IMR-90 (cell line): ENCODE results near the gene ORC6. TPM values are rescaled to one million over a fixed set of nuclear protein-coding genes. Genes with fewer than 3 reads are reported as not detected.

Experiments used
- ATAC-seq: fragments of 200-7000 bp; cut with Tn5 transposase; 2 replicates; pipeline ENCODE4 v1.9.1; 2020; ENCODE audit warnings: low read depth, mild to moderate bottlenecking, moderate library complexity
- BruUV-seq: library from RNA; stranded (reverse); fragments of 400-500 nt; replicated peaks from 2 replicates; lab custom pipeline; 2021; lab: Mats Ljungman, UMichigan
- CTCF ChIA-PET: fragments of 300-600 bp; formaldehyde crosslinking; extraction: SDS; loops from one replicate; lab custom pipeline; 2021; ENCODE audit warnings: antibody characterized with exemption; lab: Yijun Ruan, JAX
- POLR2A ChIA-PET: fragments of 300-600 bp; sonication (Branson Sonifier 250); formaldehyde crosslinking; loops from one replicate; lab custom pipeline; 2022; ENCODE audit warnings: antibody characterized with exemption; ENCODE audit not compliant: unreplicated experiment; lab: Charles Lee
- DNase-seq: peaks from one replicate; pipeline ENCODE4 v3.0.0; 2013
- H2AFZ ChIP-seq: replicated peaks from 2 replicates; pipeline ENCODE3; 2013; ENCODE audit warnings: low read length, mild to moderate bottlenecking; ENCODE audit not compliant: poor library complexity
- H2AK5ac ChIP-seq: 2 replicates; pipeline ENCODE4 v1.6.1; 2013; ENCODE audit warnings: low read depth, low read length, inconsistent platforms
- H2AK9ac ChIP-seq: replicated peaks from 2 replicates; pipeline ENCODE3; 2013; ENCODE audit warnings: mild to moderate bottlenecking, low read depth, low read length, moderate library complexity; ENCODE audit not compliant: poor library complexity
- H2BK120ac ChIP-seq: 2 replicates; pipeline ENCODE4 v1.6.1; 2013; ENCODE audit warnings: low read depth, low read length, inconsistent platforms
- H2BK15ac ChIP-seq: 3 replicates; pipeline ENCODE4 v1.6.1; 2013; ENCODE audit warnings: low read depth, low read length, inconsistent platforms
- H2BK20ac ChIP-seq: 2 replicates; pipeline ENCODE4 v1.6.1; 2013; ENCODE audit warnings: low read depth, mild to moderate bottlenecking, inconsistent platforms, low read length, moderate library complexity
- H2BK5ac ChIP-seq: 2 replicates; pipeline ENCODE4 v1.6.1; 2013; ENCODE audit warnings: mild to moderate bottlenecking, low read depth, low read length, inconsistent platforms; ENCODE audit not compliant: poor library complexity, severe bottlenecking
- H3K14ac ChIP-seq: replicated peaks from 2 replicates; pipeline ENCODE4 v1.6.1; 2013; ENCODE audit warnings: low read depth, low read length, inconsistent platforms
- H3K18ac ChIP-seq: 2 replicates; pipeline ENCODE4 v1.6.1; 2013; ENCODE audit warnings: low read depth, low read length, control low read depth
- H3K23ac ChIP-seq: 2 replicates; pipeline ENCODE4 v1.6.1; 2013; ENCODE audit warnings: low read depth, low read length, inconsistent platforms
- H3K27ac ChIP-seq: 2 replicates; pipeline ENCODE4 v1.5.1; 2013; ENCODE audit warnings: mild to moderate bottlenecking, control low read depth, low read length; ENCODE audit not compliant: insufficient read depth
- H3K27me3 ChIP-seq: 2 replicates; pipeline ENCODE4 v1.6.1; 2013; ENCODE audit warnings: low read length; ENCODE audit not compliant: control insufficient read depth, insufficient read depth
- H3K36me3 ChIP-seq: 2 replicates; pipeline ENCODE4 v1.6.1; 2013; ENCODE audit warnings: low read length, mixed read lengths; ENCODE audit not compliant: control insufficient read depth, insufficient read depth
- H3K4ac ChIP-seq: 2 replicates; pipeline ENCODE4 v1.6.1; 2013; ENCODE audit warnings: low read depth, low read length, inconsistent platforms
- H3K4me1 ChIP-seq: 2 replicates; pipeline ENCODE4 v1.6.1; 2013; ENCODE audit warnings: low read length, mixed read lengths; ENCODE audit not compliant: control insufficient read depth, insufficient read depth
- H3K4me2 ChIP-seq: 2 replicates; pipeline ENCODE4 v1.6.1; 2013; ENCODE audit warnings: low read depth, mild to moderate bottlenecking, control low read depth, low read length, moderate library complexity
- H3K4me3 ChIP-seq: 2 replicates; pipeline ENCODE4 v1.5.1; 2013; ENCODE audit warnings: low read depth, mild to moderate bottlenecking, control low read depth, low read length, moderate library complexity; ENCODE audit not compliant: insufficient read depth
- H3K56ac ChIP-seq: 2 replicates; pipeline ENCODE4 v1.6.1; 2013; ENCODE audit warnings: low read length, inconsistent platforms; ENCODE audit not compliant: insufficient read depth; ENCODE audit errors: extremely low read depth
- H3K79me1 ChIP-seq, 2 experiments: 2 replicates each; pipeline ENCODE4 v1.6.1; 2013; ENCODE audit warnings: low read length in 2 of 2, inconsistent platforms in 1 of 2, low read depth in 1 of 2
- H3K9ac ChIP-seq: 2 replicates; pipeline ENCODE4 v1.6.1; 2013; ENCODE audit warnings: low read depth, low read length, control low read depth
- H3K9me1 ChIP-seq: 2 replicates; pipeline ENCODE4 v1.6.1; 2013; ENCODE audit warnings: low read length, inconsistent platforms; ENCODE audit not compliant: insufficient read depth
- H3K9me3 ChIP-seq: 2 replicates; pipeline ENCODE4 v1.6.1; 2013; ENCODE audit warnings: low read length; ENCODE audit not compliant: control insufficient read depth, insufficient read depth
- H4K20me1 ChIP-seq: 2 replicates; pipeline ENCODE4 v1.6.1; 2013; ENCODE audit warnings: low read length, inconsistent platforms; ENCODE audit not compliant: insufficient read depth
- H4K5ac ChIP-seq: 2 replicates; pipeline ENCODE4 v1.6.1; 2013; ENCODE audit warnings: mild to moderate bottlenecking, low read depth, low read length, control low read depth
- H4K8ac ChIP-seq, 2 experiments: 2 replicates each; pipeline ENCODE4 v1.6.1; 2013; ENCODE audit warnings: low read depth in 2 of 2, low read length in 2 of 2, control low read depth in 1 of 2, inconsistent platforms in 1 of 2
- H4K91ac ChIP-seq: 2 replicates; pipeline ENCODE4 v1.6.1; 2013; ENCODE audit warnings: low read depth, low read length, inconsistent platforms; ENCODE audit not compliant: insufficient read depth
- CEBPB ChIP-seq: IDR thresholded peaks from 2 replicates; pipeline ENCODE4 v1.6.1; 2012; ENCODE audit warnings: low read depth, low read length, improper control_type of control experiment
- ELK1 ChIP-seq: fragments of 150-350 bp; IDR thresholded peaks from 2 replicates; pipeline ENCODE4 v1.6.1; 2016; ENCODE audit warnings: low read depth, mild to moderate bottlenecking, low read length, moderate library complexity, borderline replicate concordance
- MAZ ChIP-seq: IDR thresholded peaks from 2 replicates; pipeline ENCODE4 v1.6.1; 2012; ENCODE audit warnings: low read depth, mild to moderate bottlenecking, low read length, improper control_type of control experiment, moderate library complexity, borderline replicate concordance
- NFE2L2 ChIP-seq: fragments of 150-350 bp; IDR thresholded peaks from 2 replicates; pipeline ENCODE4 v1.6.1; 2016; ENCODE audit warnings: low read depth, mild to moderate bottlenecking, low read length
- POLR2A ChIP-seq: IDR thresholded peaks from 2 replicates; pipeline ENCODE4 v1.6.1; 2012; ENCODE audit warnings: mild to moderate bottlenecking, low read depth, low read length
- RCOR1 ChIP-seq: IDR thresholded peaks from 2 replicates; pipeline ENCODE4 v1.6.1; 2012; ENCODE audit warnings: mild to moderate bottlenecking, low read length, improper control_type of control experiment; ENCODE audit not compliant: insufficient replicate concordance
- RFX5 ChIP-seq: IDR thresholded peaks from 2 replicates; pipeline ENCODE4 v1.8.0; 2012; ENCODE audit warnings: low read depth, mild to moderate bottlenecking, low read length, moderate library complexity
- SMC3 ChIP-seq: fragments of 150-350 bp; IDR thresholded peaks from 2 replicates; pipeline ENCODE4 v1.6.1; 2016; ENCODE audit warnings: low read depth, mild to moderate bottlenecking, antibody characterized with exemption, low read length, moderate library complexity
- WGBS, 2 experiments: methylation state at CpG; one replicate each; pipeline versions ENCODE4 v1.1.5 to v1.1.7; 2013; ENCODE audit warnings: missing lambda C conversion rate in 2 of 2; ENCODE audit not compliant: insufficient read length in 1 of 2; ENCODE audit errors: extremely low coverage in 2 of 2; 5-methylcytosine and 5-hydroxymethylcytosine counted together
- dilution Hi-C: fragments of 300-500 bp; cut with HindIII; formaldehyde crosslinking; loops from one replicate; pipeline ENCODE4 v1.14.3; 2018; ENCODE audit warnings: low sequenced_read_pairs; ENCODE audit not compliant: unreplicated experiment
- in situ Hi-C: fragments of 300-500 bp; cut with MboI; formaldehyde crosslinking; loops from 3 replicates; pipeline ENCODE4 v1.14.3; 2019; ENCODE audit warnings: low sequenced_read_pairs, inconsistent platforms, mixed read lengths
- intact Hi-C: fragments of 100-400 bp; cut with micrococcal nuclease; formaldehyde crosslinking; loops from 2 replicates; pipeline ENCODE4 v1.10.0; 2022
- polyA plus RNA-seq, 3 experiments: library from polyadenylated mRNA; depleted of rRNA; stranded (reverse); fragments of >200 nt; gene quantifications; 2 replicates each; pipeline ENCODE4 v1.2.3, GENCODE V29; 2012; ENCODE audit warnings: low replicate concordance in 1 of 3
- total RNA-seq: library from RNA; depleted of rRNA; stranded (reverse); fragments of >200 nt; gene quantifications from 2 replicates; pipeline ENCODE4 v1.2.3, GENCODE V29; 2012
- TF ChIP-seq, protein P1 (sequence below): fragments of 150-350 bp; IDR thresholded peaks from 2 replicates; pipeline ENCODE4 v1.6.1; 2017; ENCODE audit warnings: mild to moderate bottlenecking, antibody characterized with exemption, low read length, low read depth

Gene ORC6
- total and polyA plus RNA-seq, 2 of the 4 experiments (the other 2 are of a cell fraction): 9.0 to 15.9 TPM

- dilution Hi-C loops: no loop called here
- no peaks in the 10 kb centered on the region for H3K36me3 ChIP-seq
- no peak overlapping the region for H3K18ac ChIP-seq
- 0 out of 2 replicates have a peak overlapping the region, but pooled peaks have one; percentile 14 for H2AK5ac ChIP-seq
- H2BK5ac ChIP-seq: no peak overlapping the region
- H2AK9ac ChIP-seq: peak overlapping the region; percentile 36
- H3K4me1 ChIP-seq: peaks cover 18% of the 10 kb centered on the region
- no peak overlapping the region for H3K56ac ChIP-seq
- 100% methylated on average over 1 of the region's 15 CpGs; no CpG with 5 or more reads in 1 of the 2 experiments for WGBS, 2 experiments
- no peak for TF ChIP-seq RFX5
- no peak for TF ChIP-seq ELK1
- TF ChIP-seq POLR2A: no peak
- no peak for TF ChIP-seq SMC3
- TF ChIP-seq CEBPB: peak; percentile 51
- TF ChIP-seq RCOR1: no peak
- no peak for TF ChIP-seq NFE2L2
- TF ChIP-seq, protein P1, sequence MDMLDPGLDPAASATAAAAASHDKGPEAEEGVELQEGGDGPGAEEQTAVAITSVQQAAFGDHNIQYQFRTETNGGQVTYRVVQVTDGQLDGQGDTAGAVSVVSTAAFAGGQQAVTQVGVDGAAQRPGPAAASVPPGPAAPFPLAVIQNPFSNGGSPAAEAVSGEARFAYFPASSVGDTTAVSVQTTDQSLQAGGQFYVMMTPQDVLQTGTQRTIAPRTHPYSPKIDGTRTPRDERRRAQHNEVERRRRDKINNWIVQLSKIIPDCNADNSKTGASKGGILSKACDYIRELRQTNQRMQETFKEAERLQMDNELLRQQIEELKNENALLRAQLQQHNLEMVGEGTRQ: no peak
- no peak for TF ChIP-seq MAZ
- H3K14ac ChIP-seq: no peak overlapping the region
- ATAC-seq: no peak
- no peak overlapping the region for H3K4me2 ChIP-seq
- no peak overlapping the region for H3K27ac ChIP-seq
- no TSS peak for BruUV-seq
- no peak for DNase-seq
- H3K79me1 ChIP-seq: no peaks in the 10 kb centered on the region
- no peak overlapping the region for H2BK15ac ChIP-seq
- intact Hi-C loops: no loop called here
- no peak overlapping the region for H4K5ac ChIP-seq
- in situ Hi-C loops: no loop called here
- peak overlapping the region; percentile 66 for H2AFZ ChIP-seq
- no peak overlapping the region for H3K4me3 ChIP-seq
- ChIA-PET CTCF (no interaction called here), POLR2A (no interaction called here)
- H3K9ac ChIP-seq: no peak overlapping the region
- no peaks in the 10 kb centered on the region for H4K20me1 ChIP-seq
- no peak overlapping the region for H2BK120ac ChIP-seq
- H3K4ac ChIP-seq: 0 out of 2 replicates have a peak overlapping the region, but pooled peaks have one; percentile 42
- H2BK20ac ChIP-seq: no peak overlapping the region
- H3K9me3 ChIP-seq: no peaks in the 10 kb centered on the region
- peak overlapping the region; percentile 11; the same call in 1 of the 2 replicates for H4K91ac ChIP-seq
- no peaks in the 10 kb centered on the region for H3K27me3 ChIP-seq
- H3K9me1 ChIP-seq: peaks cover 2% of the 10 kb centered on the region; the same call in 1 of the 2 replicates
- no peak overlapping the region for H4K8ac ChIP-seq
- no peak overlapping the region for H3K23ac ChIP-seq
These were observed 57.6 kb downstream of the ORC6 start for GRCh38 chr16:46746821-46747776.
